A549 (cell line): Measurements from ENCODE around the gene ABCC3. TPM values are rescaled to one million over a fixed set of nuclear protein-coding genes. Genes with fewer than 3 reads are reported as not detected.
A peak's percentile ranks its signal among the peaks of the same experiment; 100 is the strongest.

Experiments used
- ATAC-seq, 2 experiments: fragments of 200-7000 bp in 1 of 2; fragments of >200 bp in 1 of 2; cut with Nextera tagmentation in 1 of 2; cut with Tn5 transposase in 1 of 2; 3 replicates each; pipeline versions ENCODE4 v1.8.0 to v1.9.1; 2018 to 2020; ENCODE audit warnings: mild to moderate bottlenecking in 1 of 2, moderate library complexity in 1 of 2
- CTCF ChIA-PET: fragments of 300-600 bp; sonication (Branson Sonifier 250); formaldehyde crosslinking; extraction: SDS; loops from one replicate; lab custom pipeline; 2021; ENCODE audit warnings: antibody characterized with exemption, inconsistent platforms; lab: Yijun Ruan, JAX
- POLR2A ChIA-PET: fragments of 350-600 bp; formaldehyde crosslinking; extraction: SDS; loops from one replicate; lab custom pipeline; 2021; ENCODE audit warnings: antibody characterized with exemption, inconsistent platforms; lab: Yijun Ruan, JAX
- DNase-seq, 2 experiments: peaks; one replicate each; pipeline versions ENCODE4 v3.0.0 to v3.0.0-alpha.2; 2011 to 2016; ENCODE audit warnings: low read depth in 1 of 2, low spot score in 1 of 2
- FAIRE-seq: peaks from 2 replicates; lab custom pipeline; 2011; peaks lifted over from hg19 to GRCh38; lab: Jason Lieb, UNC
- H3K27ac ChIP-seq, 2 experiments: fragments of >200 bp; sonication (Bioruptor Twin); formaldehyde crosslinking; 3 replicates each; pipeline ENCODE4 v1.5.1; 2016 to 2017
- H3K4me1 ChIP-seq: fragments of >200 bp; sonication (Bioruptor Twin); formaldehyde crosslinking; 3 replicates; pipeline ENCODE4 v1.6.1; 2016
- H3K4me2 ChIP-seq: fragments of >200 bp; sonication (Bioruptor Twin); formaldehyde crosslinking; 3 replicates; pipeline ENCODE4 v1.6.1; 2016
- H3K4me3 ChIP-seq: fragments of >200 bp; sonication (Bioruptor Twin); formaldehyde crosslinking; 3 replicates; pipeline ENCODE4 v1.5.1; 2016
- H3K9me3 ChIP-seq: fragments of >200 bp; sonication (Bioruptor Twin); formaldehyde crosslinking; 3 replicates; pipeline ENCODE4 v1.6.1; 2016
- BCL3 ChIP-seq: fragments of >200 bp; sonication (Bioruptor Twin); formaldehyde crosslinking; IDR thresholded peaks from 3 replicates; pipeline ENCODE4 v1.6.1; 2016
- BHLHE40 ChIP-seq: IDR thresholded peaks from 2 replicates; pipeline ENCODE4 v1.6.1; 2012; ENCODE audit warnings: low read depth, low read length, inconsistent platforms
- CHD4 ChIP-seq: fragments of 200-600 bp; sonication (generic); IDR thresholded peaks from 2 replicates; pipeline ENCODE4 v1.6.1; 2016; ENCODE audit warnings: antibody characterized with exemption, mild to moderate bottlenecking, borderline replicate concordance
- EHMT2 ChIP-seq: fragments of 200-600 bp; sonication (generic); IDR thresholded peaks from 2 replicates; pipeline ENCODE4 v1.6.1; 2016; ENCODE audit warnings: antibody characterized with exemption, low read depth, mild to moderate bottlenecking, moderate library complexity
- ELK1 ChIP-seq: fragments of 150-350 bp; IDR thresholded peaks from 2 replicates; pipeline ENCODE4 v1.6.1; 2014; ENCODE audit warnings: low read depth, mild to moderate bottlenecking, low read length
- EP300 ChIP-seq, 2 experiments: fragments of >200 bp; sonication (Bioruptor Twin); formaldehyde crosslinking; IDR thresholded peaks; 2 replicates in 1 of 2; 3 replicates in 1 of 2; pipeline ENCODE4 v1.6.1; 2016 to 2017
- HES2 ChIP-seq: fragments of >200 bp; sonication (Bioruptor Twin); formaldehyde crosslinking; IDR thresholded peaks from 2 replicates; pipeline ENCODE4 v1.6.1; 2016
- HEYL ChIP-seq: fragments of 250-450 bp; sonication (Bioruptor Pico); IDR thresholded peaks from 2 replicates; pipeline ENCODE4 v1.8.0; 2021; ENCODE audit warnings: mild to moderate bottlenecking, moderate library complexity
- HMGXB4 ChIP-seq: fragments of 250-450 bp; sonication (Bioruptor Pico); IDR thresholded peaks from 2 replicates; pipeline ENCODE4 v1.5.0; 2021; ENCODE audit warnings: mild to moderate bottlenecking, moderate library complexity, borderline replicate concordance
- HOXA7 ChIP-seq: fragments of 250-450 bp; sonication (Bioruptor Pico); IDR thresholded peaks from 2 replicates; pipeline ENCODE4 v1.5.0; 2020; ENCODE audit warnings: mild to moderate bottlenecking, moderate library complexity
- HOXB13 ChIP-seq: fragments of 250-450 bp; sonication (Bioruptor Pico); IDR thresholded peaks from 2 replicates; pipeline ENCODE4 v1.5.0; 2020; ENCODE audit warnings: low read depth, mild to moderate bottlenecking, moderate library complexity
- HOXB5 ChIP-seq: fragments of 250-450 bp; sonication (Bioruptor Pico); IDR thresholded peaks from 2 replicates; pipeline ENCODE4 v1.5.0; 2020; ENCODE audit warnings: mild to moderate bottlenecking, moderate library complexity
- JUN ChIP-seq, 2 experiments: fragments of >200 bp; sonication (Bioruptor Twin); formaldehyde crosslinking; IDR thresholded peaks; 2 replicates in 1 of 2; 3 replicates in 1 of 2; pipeline ENCODE4 v1.6.1; 2016 to 2017
- KDM5A ChIP-seq: fragments of 200-600 bp; sonication (generic); IDR thresholded peaks from 2 replicates; pipeline ENCODE4 v1.6.1; 2016; ENCODE audit warnings: antibody characterized with exemption, mild to moderate bottlenecking
- MAX ChIP-seq: IDR thresholded peaks from 2 replicates; pipeline ENCODE4 v1.6.1; 2012
- MAZ ChIP-seq: fragments of 150-350 bp; IDR thresholded peaks from 2 replicates; pipeline ENCODE4 v1.6.1; 2014; ENCODE audit warnings: antibody characterized with exemption, low read depth, low read length, borderline replicate concordance
- PBX3 ChIP-seq: IDR thresholded peaks from 2 replicates; pipeline ENCODE4 v1.6.1; 2012
- PHF8 ChIP-seq: fragments of 200-600 bp; sonication (generic); IDR thresholded peaks from 2 replicates; pipeline ENCODE4 v1.6.1; 2016; ENCODE audit warnings: low read depth, mild to moderate bottlenecking, antibody characterized with exemption, moderate library complexity, borderline replicate concordance
- POLR2A ChIP-seq: IDR thresholded peaks from 2 replicates; pipeline ENCODE4 v1.6.1; 2012; ENCODE audit warnings: mild to moderate bottlenecking, low read length
- POLR2AphosphoS2 ChIP-seq: conservative IDR thresholded peaks from 2 replicates; pipeline ENCODE4 v1.6.1; 2012; ENCODE audit warnings: low read length, improper control_type of control experiment, inconsistent platforms
- RARB ChIP-seq: fragments of 250-450 bp; sonication (Bioruptor Pico); IDR thresholded peaks from 2 replicates; pipeline ENCODE4 v1.8.0; 2021; ENCODE audit warnings: mild to moderate bottlenecking, moderate library complexity
- RNF2 ChIP-seq: fragments of 200-600 bp; sonication (generic); IDR thresholded peaks from 2 replicates; pipeline ENCODE4 v1.6.1; 2016; ENCODE audit warnings: low read depth, mild to moderate bottlenecking, antibody characterized with exemption, moderate library complexity, borderline replicate concordance
- TP53 ChIP-seq: fragments of 250-450 bp; sonication (Bioruptor Pico); IDR thresholded peaks from 2 replicates; pipeline ENCODE4 v1.5.0; 2021; ENCODE audit warnings: mild to moderate bottlenecking, moderate library complexity
- USF2 ChIP-seq: fragments of 450-650 bp; IDR thresholded peaks from 2 replicates; pipeline ENCODE4 v1.6.1; 2014; ENCODE audit warnings: antibody characterized with exemption
- ZNF302 ChIP-seq: fragments of 250-450 bp; sonication (Bioruptor Pico); IDR thresholded peaks from 2 replicates; pipeline ENCODE4 v1.9.0; 2021; ENCODE audit warnings: inconsistent platforms, mild to moderate bottlenecking, moderate library complexity
- WGBS: methylation state at CpG from one replicate; pipeline ENCODE4 v1.1.6; 2017; ENCODE audit errors: missing lambda C conversion rate; 5-methylcytosine and 5-hydroxymethylcytosine counted together
- polyA plus RNA-seq, 4 experiments: library from polyadenylated mRNA; depleted of rRNA in 3 of 4; stranded (reverse); fragments of >200 nt; fragmentation: RNase III in 1 of 4; extraction: RNeasy Plus Mini Kit Qiagen cat#74134 plus additional on column Dnase treatment in 1 of 4; gene quantifications; 2 replicates in 3 of 4; 3 replicates in 1 of 4; pipeline ENCODE4 v1.2.3, GENCODE V29; 2011 to 2017

The ABCC3 gene
- polyA plus RNA-seq, 2 of the 4 experiments (the other 2 are of a cell fraction) = 248 to 342 TPM

GRCh38 chr17:50638966-50639713, 4.5 kb downstream of the ABCC3 start (continued):
- TF ChIP-seq HES2 (no peak; the same call in 1 of the 2 replicates), PHF8 (no peak), HEYL (CRISPR knock-in tag) (no peak), RARB (CRISPR knock-in tag) (0 out of 2 replicates have a peak, but pooled peaks have one; percentile 42), MAZ (0 out of 2 replicates have a peak, but pooled peaks have one; percentile 58), CHD4 (no peak), BCL3 (peak; percentile 84), BHLHE40 (0 out of 2 replicates have a peak, but pooled peaks have one; percentile 25), TP53 (CRISPR knock-in tag) (no peak), ZNF302 (CRISPR knock-in tag) (no peak), POLR2AphosphoS2 (peak; percentile 91; the same call in 1 of the 2 replicates), USF2 (no peak), HOXA7 (CRISPR knock-in tag) (no peak; the same call in 1 of the 2 replicates)

- H3K27ac ChIP-seq = peak overlapping the region; percentile 99 to 100
- ATAC-seq = no peak
- H3K4me3 ChIP-seq = peak overlapping the region; percentile 15; the same call in 1 of the 3 replicates
- FAIRE-seq = no peak
- POLR2A ChIA-PET = interaction anchor here (0.8 to 8.0 kb wide), 5 partner anchors 11 to 54 kb away, joined by 5 to 237 read pairs (median 65); no protein-coding TSS in a partner anchor
- peaks cover 87% of the 10 kb centered on the region for H3K4me1 ChIP-seq
- peak in 1 of 2 experiments; percentile 79 for DNase-seq
- CTCF ChIA-PET = interaction anchor here (1.0 to 48.0 kb wide), 7 partner anchors 10 to 159 kb away, joined by 3 to 2097 read pairs (median 5); partner anchors contain the start of gene ANKRD40
- peak overlapping the region; percentile 92 for H3K4me2 ChIP-seq
- no peaks in the 10 kb centered on the region for H3K9me3 ChIP-seq
- 31% methylated on average over 12 of the region's 12 CpGs for WGBS
- TF ChIP-seq USF2 (peak; percentile 51; the same call in 1 of the 2 replicates), BHLHE40 (peak; percentile 16; the same call in 1 of the 2 replicates), POLR2A (no peak), HOXB5 (peak; percentile 38; the same call in 1 of the 2 replicates), MAX (peak; percentile 91), HOXB13 (CRISPR knock-in tag) (0 out of 2 replicates have a peak, but pooled peaks have one; percentile 51), EP300 (IDR thresholded peaks at IDR 0.05) (peak in 1 of 2 experiments; percentile 39; a peak in 1 of 5 replicates), ZNF302 (CRISPR knock-in tag) (no peak), PBX3 (no peak; the same call in 1 of the 2 replicates), ELK1 (no peak), KDM5A (no peak), RNF2 (no peak), RARB (CRISPR knock-in tag) (no peak), HMGXB4 (no peak), JUN (IDR thresholded peaks at IDR 0.05) (peak in 1 of 2 experiments; percentile 60; a peak in 2 of 5 replicates), HES2 (no peak), EHMT2 (no peak)
These were observed 6.1 kb downstream of the ABCC3 start for GRCh38 chr17:50640686-50641351.
